HL-60 (cell line): ENCODE results near the gene TUBE1.
A peak's percentile ranks its signal among the peaks of the same experiment; 100 is the strongest.

Source experiments
- DNase-seq, 2 experiments: peaks; one replicate each; pipeline ENCODE4 v3.0.0-alpha.2; 2010 to 2020; ENCODE audit warnings: low read depth in 1 of 2, low spot score in 1 of 2
- H3K27ac ChIP-seq: fragments of 250-450 bp; sonication (Bioruptor Pico); replicated peaks from 2 replicates; pipeline ENCODE4 v1.5.1; 2020; ENCODE audit warnings: mild to moderate bottlenecking, moderate library complexity
- H3K27me3 ChIP-seq: fragments of 250-450 bp; sonication (Bioruptor Pico); 2 replicates; pipeline ENCODE4 v1.5.1; 2021; ENCODE audit warnings: mild to moderate bottlenecking, moderate library complexity; ENCODE audit not compliant: insufficient read depth, poor library complexity, severe bottlenecking
- H3K4me3 ChIP-seq: replicated peaks from 2 replicates; pipeline ENCODE4 v1.5.1; 2011; ENCODE audit warnings: mild to moderate bottlenecking, control low read depth, low read length; ENCODE audit not compliant: insufficient read depth
- CTCF ChIP-seq: IDR thresholded peaks from one replicate; pipeline ENCODE4 v1.5.1; 2011; ENCODE audit warnings: low read length, control low read depth, inconsistent platforms; ENCODE audit not compliant: insufficient read depth
- GABPA ChIP-seq: IDR thresholded peaks from 2 replicates; pipeline ENCODE4 v1.6.1; 2012; ENCODE audit warnings: low read depth
- POLR2AphosphoS5 ChIP-seq: IDR thresholded peaks from 2 replicates; pipeline ENCODE4 v1.6.1; 2012; ENCODE audit warnings: low read depth
- REST ChIP-seq: IDR thresholded peaks from 2 replicates; pipeline ENCODE4 v1.6.1; 2012; ENCODE audit warnings: low read depth; ENCODE audit not compliant: insufficient replicate concordance
- SPI1 ChIP-seq: IDR thresholded peaks from 2 replicates; pipeline ENCODE4 v1.6.1; 2012; ENCODE audit warnings: low read depth, mild to moderate bottlenecking, borderline replicate concordance

The TUBE1 gene

GRCh38 chr6:112065426-112065986 is 21.8 kb downstream of the TUBE1 start:
- TF ChIP-seq GABPA: no peak
- TF ChIP-seq SPI1: no peak
- TF ChIP-seq REST: no peak
- no peak for TF ChIP-seq POLR2AphosphoS5
- TF ChIP-seq CTCF: no peak
- DNase-seq: no peak
- Histone ChIP-seq H3K27me3 (no peaks in the 10 kb centered on the region), H3K27ac (no peak overlapping the region), H3K4me3 (no peak overlapping the region)

GRCh38 chr6:112062966-112063365 is 24.3 kb downstream of the TUBE1 start:
- H3K27ac ChIP-seq: no peak overlapping the region
- H3K4me3 ChIP-seq: no peak overlapping the region
- DNase-seq: no peak
- H3K27me3 ChIP-seq: no peaks in the 10 kb centered on the region
- TF ChIP-seq POLR2AphosphoS5: no peak

GRCh38 chr6:112061605-112062004 is 25.7 kb downstream of the TUBE1 start:
- H3K27me3 ChIP-seq: no peaks in the 10 kb centered on the region
- no peak for TF ChIP-seq GABPA
- no peak for TF ChIP-seq REST
- TF ChIP-seq POLR2AphosphoS5: no peak
- TF ChIP-seq CTCF: no peak
- TF ChIP-seq SPI1: no peak
- H3K27ac ChIP-seq: no peak overlapping the region
- no peak for DNase-seq
- no peak overlapping the region for H3K4me3 ChIP-seq

- Histone ChIP-seq H3K27me3 (no peaks in the 10 kb centered on the region), H3K27ac (no peak overlapping the region), H3K4me3 (no peak overlapping the region)
- peak in 1 of 2 experiments; percentile 19 for DNase-seq
- peak; percentile 61; the same call in 1 of the 2 replicates for TF ChIP-seq SPI1
- no peak for TF ChIP-seq GABPA
These were observed 28.8 kb downstream of the TUBE1 start for GRCh38 chr6:112058243-112059032.
